Measurements from ENCODE around the gene GRIN1.

Gene GRIN1

GRCh38 chr9:137103206-137103999 is 35.6 kb upstream of the GRIN1 start:
- H3K27ac ChIP-seq = no peak overlapping the region

GRCh38 chr9:137105814-137106661 is 32.9 kb upstream of the GRIN1 start:
- TF ChIP-seq CTCF (IDR thresholded peaks at IDR 0.05) (no peak), ZFX (IDR thresholded peaks at IDR 0.05; ENCODE audit: borderline replicate concordance) (no peak)
- H3K27ac ChIP-seq = no peak overlapping the region

More at GRCh38 chr9:137103206-137103999, 35.6 kb upstream of the GRIN1 start:
- TF ChIP-seq CTCF (IDR thresholded peaks at IDR 0.05) (no peak), ZFX (IDR thresholded peaks at IDR 0.05; ENCODE audit: borderline replicate concordance) (no peak)

- TF ChIP-seq ZFX (IDR thresholded peaks at IDR 0.05; ENCODE audit: borderline replicate concordance) (no peak), CTCF (IDR thresholded peaks at IDR 0.05) (no peak)
- H3K27ac ChIP-seq = no peak overlapping the region
Measured at GRCh38 chr9:137106662-137107250, 32.2 kb upstream of the GRIN1 start.

GRCh38 chr9:137107312-137107921 is 31.5 kb upstream of the GRIN1 start:
- TF ChIP-seq CTCF (IDR thresholded peaks at IDR 0.05) (no peak), ZFX (IDR thresholded peaks at IDR 0.05; ENCODE audit: borderline replicate concordance) (no peak)
- no peak overlapping the region for H3K27ac ChIP-seq

GRCh38 chr9:137107982-137108381 is 31.0 kb upstream of the GRIN1 start:
- TF ChIP-seq CTCF (IDR thresholded peaks at IDR 0.05) (no peak), ZFX (IDR thresholded peaks at IDR 0.05; ENCODE audit: borderline replicate concordance) (no peak)
- H3K27ac ChIP-seq = no peak overlapping the region

GRCh38 chr9:137108608-137109249 is 30.2 kb upstream of the GRIN1 start:
- peak overlapping the region; percentile 36 for H3K27ac ChIP-seq
- no peak for TF ChIP-seq CTCF (IDR thresholded peaks at IDR 0.05)
- TF ChIP-seq ZFX (IDR thresholded peaks at IDR 0.05; ENCODE audit: borderline replicate concordance) = no peak

All from 22Rv1 (cell line).